ENCODE data around the gene SMURF1. TPM values are rescaled to one million over a fixed set of nuclear protein-coding genes. Genes with fewer than 3 reads are reported as not detected.

Gene SMURF1
- total RNA-seq, 2 donors from 2014 or later, result 33.8 to 40.9 TPM

DNA sequence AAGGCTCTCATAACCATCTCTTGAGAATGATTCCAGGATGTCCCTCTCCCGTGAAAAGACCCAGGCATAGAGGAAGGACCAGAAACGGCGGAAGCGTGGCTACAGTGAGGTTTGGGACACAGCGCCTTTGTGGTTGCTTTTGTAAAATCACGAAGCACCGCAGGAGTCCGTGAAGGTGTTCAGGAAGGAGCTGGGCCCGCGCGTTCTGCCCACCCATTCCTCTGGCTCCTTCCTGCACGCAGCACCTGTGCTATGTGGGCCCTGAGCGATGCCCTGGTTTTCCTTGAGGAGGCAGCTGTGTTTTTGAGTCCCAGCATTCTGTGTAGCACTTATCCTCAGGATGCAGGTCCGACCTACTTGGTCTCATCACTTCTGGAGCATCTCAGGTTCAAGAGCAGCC, 152.8 kb downstream of the SMURF1 start:
- H3K36me3 ChIP-seq, result peaks cover 79% of the 10 kb centered on the region
- ATAC-seq (ENCODE audit: insufficient number of reproducible peaks, low FRiP score, low read depth), result no peak

DNA sequence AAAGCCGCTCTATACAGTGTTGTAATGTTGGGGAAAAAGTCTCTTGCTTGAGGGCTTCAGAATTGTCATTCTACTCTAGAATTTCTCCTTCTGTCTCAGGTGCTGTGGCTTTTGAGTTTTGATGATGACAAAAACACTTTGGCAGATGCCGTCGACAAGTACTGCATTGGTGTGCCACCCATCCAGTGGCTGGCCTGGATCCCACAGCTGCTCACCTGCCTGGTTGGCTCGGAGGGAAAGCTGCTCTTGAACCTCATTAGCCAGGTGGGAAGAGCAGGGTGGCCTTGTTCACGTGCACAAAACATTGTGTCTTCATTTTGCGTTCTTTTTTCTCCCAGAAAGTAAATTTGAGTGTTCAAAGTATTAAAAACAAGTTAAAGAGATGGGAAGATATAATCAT, 153.6 kb downstream of the SMURF1 start:
- ATAC-seq (ENCODE audit: insufficient number of reproducible peaks, low FRiP score, low read depth), result no peak
- DNase-seq (ENCODE audit: low spot score), result no peak
- TF ChIP-seq, protein P1, sequence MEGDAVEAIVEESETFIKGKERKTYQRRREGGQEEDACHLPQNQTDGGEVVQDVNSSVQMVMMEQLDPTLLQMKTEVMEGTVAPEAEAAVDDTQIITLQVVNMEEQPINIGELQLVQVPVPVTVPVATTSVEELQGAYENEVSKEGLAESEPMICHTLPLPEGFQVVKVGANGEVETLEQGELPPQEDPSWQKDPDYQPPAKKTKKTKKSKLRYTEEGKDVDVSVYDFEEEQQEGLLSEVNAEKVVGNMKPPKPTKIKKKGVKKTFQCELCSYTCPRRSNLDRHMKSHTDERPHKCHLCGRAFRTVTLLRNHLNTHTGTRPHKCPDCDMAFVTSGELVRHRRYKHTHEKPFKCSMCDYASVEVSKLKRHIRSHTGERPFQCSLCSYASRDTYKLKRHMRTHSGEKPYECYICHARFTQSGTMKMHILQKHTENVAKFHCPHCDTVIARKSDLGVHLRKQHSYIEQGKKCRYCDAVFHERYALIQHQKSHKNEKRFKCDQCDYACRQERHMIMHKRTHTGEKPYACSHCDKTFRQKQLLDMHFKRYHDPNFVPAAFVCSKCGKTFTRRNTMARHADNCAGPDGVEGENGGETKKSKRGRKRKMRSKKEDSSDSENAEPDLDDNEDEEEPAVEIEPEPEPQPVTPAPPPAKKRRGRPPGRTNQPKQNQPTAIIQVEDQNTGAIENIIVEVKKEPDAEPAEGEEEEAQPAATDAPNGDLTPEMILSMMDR (IDR thresholded peaks at IDR 0.05), result no peak
- Histone ChIP-seq H3K27me3 (replicated peaks; ENCODE audit: insufficient read depth) (no peaks in the 10 kb centered on the region), H3K4me3 (no peak overlapping the region), H3K36me3 (peaks cover 80% of the 10 kb centered on the region), H3K9me3 (no peaks in the 10 kb centered on the region), H3K27ac (no peak overlapping the region), H3K4me1 (ENCODE audit: control insufficient read depth in 1 of 2, low read depth in 2 of 2) (no peaks in the 10 kb centered on the region)

More for the DNA sequence above, 152.8 kb downstream of the SMURF1 start:
- Histone ChIP-seq H3K4me1 (ENCODE audit: control insufficient read depth in 1 of 2, low read depth in 2 of 2) (no peaks in the 10 kb centered on the region), H3K9me3 (no peaks in the 10 kb centered on the region), H3K27ac (no peak overlapping the region), H3K27me3 (replicated peaks; ENCODE audit: insufficient read depth) (no peaks in the 10 kb centered on the region), H3K4me3 (no peak overlapping the region)
- TF ChIP-seq, protein P1 (IDR thresholded peaks at IDR 0.05), result no peak
- no peak for DNase-seq (ENCODE audit: low spot score)

DNA sequence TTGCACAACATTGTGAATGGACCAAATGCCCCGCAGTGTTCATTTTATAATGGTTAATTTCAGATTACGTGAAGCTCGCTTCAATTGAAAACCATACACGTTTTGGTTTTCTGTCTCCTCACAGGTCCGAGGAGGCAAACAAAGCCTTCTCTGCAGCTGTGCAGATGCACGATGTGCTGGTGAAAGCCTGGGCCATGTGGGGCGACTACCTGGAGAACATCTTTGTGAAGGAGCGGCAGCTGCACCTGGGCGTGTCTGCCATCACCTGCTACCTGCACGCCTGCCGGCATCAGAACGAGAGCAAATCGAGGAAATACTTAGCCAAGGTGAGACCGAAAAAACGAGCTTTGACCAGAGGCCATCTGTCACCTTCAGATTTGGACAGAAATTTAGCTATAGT, 155.3 kb downstream of the SMURF1 start:
- TF ChIP-seq, protein P1 (IDR thresholded peaks at IDR 0.05), result no peak
- DNase-seq (ENCODE audit: low spot score) (no peak), ATAC-seq (ENCODE audit: insufficient number of reproducible peaks, low FRiP score, low read depth) (no peak)
- H3K27me3 ChIP-seq (replicated peaks; ENCODE audit: insufficient read depth), result no peaks in the 10 kb centered on the region
- peaks cover 81% of the 10 kb centered on the region for H3K36me3 ChIP-seq
- no peak overlapping the region for H3K27ac ChIP-seq
- no peaks in the 10 kb centered on the region for H3K9me3 ChIP-seq
- no peak overlapping the region for H3K4me3 ChIP-seq
- no peaks in the 10 kb centered on the region for H3K4me1 ChIP-seq (ENCODE audit: control insufficient read depth in 1 of 2, low read depth in 2 of 2)

DNA sequence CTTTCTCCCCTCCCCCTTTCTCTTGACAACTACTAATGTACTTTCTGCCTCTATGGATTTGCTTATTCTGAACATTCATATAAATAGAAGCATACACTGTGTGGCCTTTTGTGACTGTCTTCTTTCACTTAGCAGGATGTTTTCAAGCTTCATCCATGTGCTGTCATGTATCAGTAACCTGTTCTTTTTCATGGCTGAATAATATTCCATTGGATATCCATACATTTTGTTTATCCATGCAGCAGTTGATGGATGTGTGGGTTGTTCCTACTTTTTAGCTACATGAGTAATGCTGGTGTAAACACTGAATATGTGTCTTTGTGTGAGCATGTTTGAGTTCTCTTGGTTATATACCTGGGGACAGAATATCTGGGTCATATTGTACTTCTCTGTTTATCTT, 158.0 kb downstream of the SMURF1 start:
- peaks cover 76% of the 10 kb centered on the region for H3K36me3 ChIP-seq
- no peak for ATAC-seq (ENCODE audit: insufficient number of reproducible peaks, low FRiP score, low read depth)

DNA sequence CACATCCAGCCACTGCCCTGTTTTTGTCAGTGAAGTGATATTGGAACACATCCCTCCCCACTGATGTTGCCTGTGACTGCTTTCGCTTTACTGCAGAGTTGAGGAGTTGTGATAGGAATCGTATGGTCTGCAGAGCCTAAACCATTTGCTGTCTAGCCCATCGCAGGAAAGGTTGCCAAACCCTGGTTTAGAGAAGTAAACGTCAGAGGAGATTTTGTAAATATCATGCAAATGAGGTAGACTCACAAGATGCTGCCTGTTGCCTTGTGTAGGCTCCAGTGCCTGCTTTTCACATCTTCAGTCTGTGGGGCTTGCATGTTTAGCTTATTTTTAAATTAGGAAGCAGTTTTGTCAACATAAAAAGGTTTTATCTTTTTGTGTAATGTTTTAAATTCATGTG, 158.5 kb downstream of the SMURF1 start:
- no peak for DNase-seq (ENCODE audit: low spot score)
- TF ChIP-seq, protein P1 (IDR thresholded peaks at IDR 0.05), result no peak
- Histone ChIP-seq H3K9me3 (no peaks in the 10 kb centered on the region), H3K27ac (no peak overlapping the region), H3K4me3 (no peak overlapping the region), H3K4me1 (ENCODE audit: control insufficient read depth in 1 of 2, low read depth in 2 of 2) (no peaks in the 10 kb centered on the region), H3K27me3 (replicated peaks; ENCODE audit: insufficient read depth) (no peaks in the 10 kb centered on the region), H3K36me3 (peaks cover 73% of the 10 kb centered on the region)
- no peak for ATAC-seq (ENCODE audit: insufficient number of reproducible peaks, low FRiP score, low read depth)

More for the DNA sequence above, 158.0 kb downstream of the SMURF1 start:
- Histone ChIP-seq H3K4me3 (no peak overlapping the region), H3K9me3 (no peaks in the 10 kb centered on the region), H3K27ac (no peak overlapping the region), H3K27me3 (replicated peaks; ENCODE audit: insufficient read depth) (no peaks in the 10 kb centered on the region), H3K4me1 (ENCODE audit: control insufficient read depth in 1 of 2, low read depth in 2 of 2) (no peaks in the 10 kb centered on the region)
- DNase-seq (ENCODE audit: low spot score), result no peak
- TF ChIP-seq, protein P1 (IDR thresholded peaks at IDR 0.05), result no peak
